Uterus (tissue), 4 donors: ENCODE measurements around the gene FAM234A. TPM values are rescaled to one million over a fixed set of nuclear protein-coding genes. Genes with fewer than 3 reads are reported as not detected.
"Not testable (repeated sequence)": the region's sequence is repeated elsewhere in the genome, so short reads cannot be mapped to it uniquely, and the experiment has no call there.

Experiments
- DNase-seq, 2 donors: peaks; one replicate each; pipeline ENCODE4 v3.0.0-alpha.2; 2019 to 2020
- H3K27ac ChIP-seq, 2 donors: fragments of 200-600 bp; sonication (generic); 1 replicate in 1 of 2; 2 replicates in 1 of 2; pipeline ENCODE4 v1.5.1; 2016 to 2018
- H3K27me3 ChIP-seq, 2 donors: fragments of 200-600 bp; sonication (generic); one replicate each; pipeline ENCODE4 v1.5.1; 2018 to 2019; ENCODE audit warnings: control low read depth in 1 of 2
- H3K36me3 ChIP-seq, 2 donors: fragments of 200-600 bp; sonication (generic); one replicate each; pipeline ENCODE4 v1.5.1; 2019; ENCODE audit warnings: control low read depth in 1 of 2
- H3K4me1 ChIP-seq, 2 donors: fragments of 200-600 bp; sonication (generic); one replicate each; pipeline ENCODE4 v1.5.1; 2018 to 2019; ENCODE audit warnings: control low read depth in 1 of 2
- H3K4me3 ChIP-seq, 2 donors: fragments of 200-600 bp; sonication (generic); 1 replicate in 1 of 2; 2 replicates in 1 of 2; pipeline ENCODE4 v1.5.1; 2018 to 2019; ENCODE audit warnings: mild to moderate bottlenecking in 1 of 2
- H3K9me3 ChIP-seq, 2 donors: fragments of 200-600 bp; sonication (generic); one replicate each; pipeline ENCODE4 v1.5.1; 2019; ENCODE audit warnings: control low read depth in 1 of 2
- POLR2A ChIP-seq, 2 donors: fragments of 450-650 bp; IDR thresholded peaks; one replicate each; pipeline ENCODE4 v1.6.1; 2016; ENCODE audit warnings: antibody characterized with exemption in 2 of 2, mild to moderate bottlenecking in 1 of 2, moderate library complexity in 1 of 2
- intact Hi-C: fragments of 100-400 bp; cut with DNase I; formaldehyde crosslinking; loops from one replicate; pipeline ENCODE4 v1.15.1; 2023; ENCODE audit warnings: low total_unique reads
- total RNA-seq, 4 donors: library from RNA; depleted of rRNA in 3 of 4; stranded (reverse); fragments of >200 nt in 3 of 4; gene quantifications; one replicate each; pipeline versions ENCODE4 v1.1.0 to v1.2.4, GENCODE V29; 2014 to 2023
- TF ChIP-seq, protein P1 (sequence below), 4 experiments: fragments of 200-600 bp in 2 of 4; fragments of 450-650 bp in 2 of 4; sonication (generic) in 2 of 4; IDR thresholded peaks; one replicate each; pipeline ENCODE4 v1.5.1; 2016 to 2019; ENCODE audit warnings: antibody characterized with exemption in 4 of 4, mild to moderate bottlenecking in 2 of 4, moderate library complexity in 1 of 4
- donor health status: DM: yes; HTN: yes; CAD: no.

Gene FAM234A
- total RNA-seq, 4 donors from 2014 or later = 5.6 to 65.5 (median 30.1) TPM

DNA sequence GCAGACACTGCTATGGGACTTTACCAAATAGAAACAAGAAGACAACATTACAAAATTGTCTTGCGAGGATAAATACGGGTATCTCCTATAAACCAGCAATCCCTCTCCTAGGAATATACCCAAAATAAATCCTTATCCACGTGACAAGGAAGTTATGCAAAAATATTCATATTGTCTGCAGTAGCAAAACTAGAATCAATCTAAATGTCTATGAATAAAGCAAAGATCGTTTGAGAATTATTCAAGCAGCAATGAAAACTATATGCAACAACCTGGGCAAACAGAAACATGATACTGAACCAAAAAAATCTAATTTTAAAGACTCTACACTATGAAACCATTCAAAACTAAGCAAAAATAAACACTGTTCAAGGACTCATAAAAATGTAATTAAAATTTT lies 14.6 kb upstream of the FAM234A start:
- intact Hi-C loops = no loop called here

GRCh38 chr16:228151-228851 lies 6.3 kb upstream of the FAM234A start:
- DNase-seq = no peak
- TF ChIP-seq, protein P1, sequence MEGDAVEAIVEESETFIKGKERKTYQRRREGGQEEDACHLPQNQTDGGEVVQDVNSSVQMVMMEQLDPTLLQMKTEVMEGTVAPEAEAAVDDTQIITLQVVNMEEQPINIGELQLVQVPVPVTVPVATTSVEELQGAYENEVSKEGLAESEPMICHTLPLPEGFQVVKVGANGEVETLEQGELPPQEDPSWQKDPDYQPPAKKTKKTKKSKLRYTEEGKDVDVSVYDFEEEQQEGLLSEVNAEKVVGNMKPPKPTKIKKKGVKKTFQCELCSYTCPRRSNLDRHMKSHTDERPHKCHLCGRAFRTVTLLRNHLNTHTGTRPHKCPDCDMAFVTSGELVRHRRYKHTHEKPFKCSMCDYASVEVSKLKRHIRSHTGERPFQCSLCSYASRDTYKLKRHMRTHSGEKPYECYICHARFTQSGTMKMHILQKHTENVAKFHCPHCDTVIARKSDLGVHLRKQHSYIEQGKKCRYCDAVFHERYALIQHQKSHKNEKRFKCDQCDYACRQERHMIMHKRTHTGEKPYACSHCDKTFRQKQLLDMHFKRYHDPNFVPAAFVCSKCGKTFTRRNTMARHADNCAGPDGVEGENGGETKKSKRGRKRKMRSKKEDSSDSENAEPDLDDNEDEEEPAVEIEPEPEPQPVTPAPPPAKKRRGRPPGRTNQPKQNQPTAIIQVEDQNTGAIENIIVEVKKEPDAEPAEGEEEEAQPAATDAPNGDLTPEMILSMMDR (IDR thresholded peaks at IDR 0.05) = no peak
- no peak for TF ChIP-seq POLR2A (IDR thresholded peaks at IDR 0.05)
- Histone ChIP-seq H3K36me3 (no peaks in the 10 kb centered on the region), H3K4me3 (peak overlapping the region; percentile 72 to 76), H3K27ac (peak overlapping the region; percentile 95), H3K4me1 (peaks cover 7 to 10% of the 10 kb centered on the region in 2 donors), H3K9me3 (no peaks in the 10 kb centered on the region), H3K27me3 (no peaks in the 10 kb centered on the region)
- intact Hi-C loops = no loop called here

More for the DNA sequence above, 14.6 kb upstream of the FAM234A start:
- Histone ChIP-seq H3K4me3 (no peak overlapping the region), H3K4me1 (no peaks in the 10 kb centered on the region), H3K9me3 (no peaks in the 10 kb centered on the region), H3K27ac (no peak overlapping the region), H3K36me3 (no peaks in the 10 kb centered on the region), H3K27me3 (no peaks in the 10 kb centered on the region)
- no peak for DNase-seq
- TF ChIP-seq POLR2A (IDR thresholded peaks at IDR 0.05) = no peak
- TF ChIP-seq, protein P1 (IDR thresholded peaks at IDR 0.05) = no peak

- Histone ChIP-seq H3K27ac (peak within 1 kb of the TSS; percentile 95), H3K36me3 (no peaks in the 10 kb centered on the region), H3K4me3 (peak within 1 kb of the TSS; percentile 72 to 76), H3K9me3 (no peaks in the 10 kb centered on the region), H3K4me1 (peaks cover 7 to 10% of the 10 kb centered on the region in 2 donors), H3K27me3 (no peaks in the 10 kb centered on the region)
- intact Hi-C loops = no loop called here
- TF ChIP-seq, protein P1 (IDR thresholded peaks at IDR 0.05) = no peak
- peak; percentile 86 to 98 for TF ChIP-seq POLR2A (IDR thresholded peaks at IDR 0.05)
- peak; percentile 83 to 87 for DNase-seq
Observed at GRCh38 chr16:228852-229730, 5.5 kb upstream of the FAM234A start, which contains the start of gene LUC7L. Gene LUC7L, minus strand, starts transcription at chr16:229449. Its CDS starts 110 bp downstream, at chr16:229339.

DNA sequence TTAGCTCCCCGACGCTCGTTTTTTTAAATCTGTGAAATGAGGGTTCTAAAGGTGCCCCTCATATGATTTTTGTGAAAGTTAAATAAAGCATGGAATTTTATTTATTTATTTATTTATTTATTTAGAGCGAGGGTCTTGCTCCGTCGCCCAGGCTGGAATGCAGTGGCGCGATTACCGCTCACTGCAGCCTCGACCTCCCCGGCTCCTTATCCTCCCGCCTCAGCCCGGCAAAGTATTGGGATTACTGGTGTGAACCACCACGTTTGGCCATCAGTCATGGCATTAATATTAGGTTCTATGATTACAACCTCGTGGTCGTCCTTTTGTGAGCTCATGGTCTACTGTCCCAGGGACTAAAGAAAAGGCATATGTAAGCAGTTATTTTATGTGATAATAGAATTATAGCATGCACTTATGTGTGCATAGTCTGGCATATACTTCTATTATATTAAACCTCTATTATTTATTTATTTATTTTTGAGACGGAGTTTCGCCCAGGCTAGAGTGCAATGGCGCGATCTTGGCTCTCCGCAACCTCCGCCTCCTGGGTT lies 4.8 kb upstream of the FAM234A start:
- DNase-seq = no peak
- H3K27ac ChIP-seq = peak overlapping the region; percentile 95
- no peaks in the 10 kb centered on the region for H3K27me3 ChIP-seq
- no peaks in the 10 kb centered on the region for H3K9me3 ChIP-seq
- no peaks in the 10 kb centered on the region for H3K36me3 ChIP-seq
- intact Hi-C loops = no loop called here
- H3K4me3 ChIP-seq = peak overlapping the region; percentile 72 to 76
- TF ChIP-seq, protein P1 (IDR thresholded peaks at IDR 0.05) = no peak
- TF ChIP-seq POLR2A (IDR thresholded peaks at IDR 0.05) = no peak
- H3K4me1 ChIP-seq = peaks cover 7 to 10% of the 10 kb centered on the region in 2 donors

DNA sequence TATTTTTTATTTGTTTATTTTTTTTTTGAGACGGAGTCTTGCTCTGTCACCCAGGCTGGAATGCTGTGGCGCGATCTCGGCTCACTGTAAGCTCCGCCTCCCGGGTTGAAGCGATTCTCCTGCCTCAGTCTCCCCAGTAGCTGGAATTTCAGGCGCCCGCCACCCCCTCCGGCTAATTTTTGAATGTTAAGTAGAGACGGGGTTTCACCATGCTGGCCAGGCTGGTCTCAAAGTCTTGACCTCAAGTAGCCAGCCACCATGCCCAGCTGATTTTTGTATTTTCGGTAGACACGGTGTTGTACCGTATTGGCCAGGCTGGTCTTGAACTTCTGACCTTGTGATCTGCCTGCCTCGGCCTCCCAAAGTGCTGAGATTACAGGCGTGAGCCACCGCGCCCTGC lies 4.3 kb upstream of the FAM234A start:
- H3K27me3 ChIP-seq, H3K9me3 ChIP-seq, DNase-seq, H3K4me3 ChIP-seq, intact Hi-C loops, H3K4me1 ChIP-seq, H3K27ac ChIP-seq, H3K36me3 ChIP-seq: not testable (repeated sequence)
